ENCODE results near the gene FBXO10. TPM values are rescaled to one million over a fixed set of nuclear protein-coding genes. Genes with fewer than 3 reads are reported as not detected.

Gene FBXO10
- total and polyA plus RNA-seq, 10 of the 15 experiments (the other 5 are each of a cell fraction or from before 2014, with no cell fraction given): 1.6 to 17.2 (median 9.6) TPM

GRCh38 chr9:37592108-37592951, 16.1 kb upstream of the FBXO10 start, which contains the start of gene TOMM5 (continued):
- TF ChIP-seq PAX5 (IDR thresholded peaks at IDR 0.05; ENCODE audit: borderline replicate concordance, low read depth, low read length) (peak; percentile 92), CREM (IDR thresholded peaks at IDR 0.05; ENCODE audit: low read depth) (peak; percentile 52; the same call in 1 of the 2 replicates), ESRRA (IDR thresholded peaks at IDR 0.05; ENCODE audit: low read length) (no peak), CUX1 (IDR thresholded peaks at IDR 0.05; ENCODE audit: insufficient replicate concordance, low read depth, low read length) (peak; percentile 71), RFX5 (IDR thresholded peaks at IDR 0.05; ENCODE audit: low read depth, low read length) (no peak), SMAD5 (IDR thresholded peaks at IDR 0.05; ENCODE audit: low read depth) (peak; percentile 93; the same call in 1 of the 2 replicates), ZBTB11 (CRISPR knock-in tag; IDR thresholded peaks at IDR 0.05) (peak; percentile 64), NFIC (IDR thresholded peaks at IDR 0.05; ENCODE audit: low read depth, low read length) (no peak), PBX3 (IDR thresholded peaks at IDR 0.05; ENCODE audit: insufficient replicate concordance, low read depth, low read length) (peak; percentile 82), HSF1 (IDR thresholded peaks at IDR 0.05; ENCODE audit: low read depth, low read length) (no peak), ZNF622 (IDR thresholded peaks at IDR 0.05) (no peak), MEF2A (IDR thresholded peaks at IDR 0.05; ENCODE audit: insufficient read depth, low read depth, low read length) (no peak), CBX3 (IDR thresholded peaks at IDR 0.05; ENCODE audit: borderline replicate concordance, low read depth) (no peak), TARDBP (IDR thresholded peaks at IDR 0.05; ENCODE audit: borderline replicate concordance) (no peak; the same call in 1 of the 2 replicates), IRF4 (IDR thresholded peaks at IDR 0.05; ENCODE audit: low read depth, low read length) (no peak), NR2C2 (IDR thresholded peaks at IDR 0.05; ENCODE audit: borderline replicate concordance, control insufficient read depth, insufficient read length, low read depth) (no peak), ZZZ3 (IDR thresholded peaks at IDR 0.05; ENCODE audit: control insufficient read depth, insufficient read length, low read depth) (no peak), CEBPB (IDR thresholded peaks at IDR 0.05; ENCODE audit: borderline replicate concordance in 1 of 2, low read depth in 2 of 2, low read length in 2 of 2) (peak in 1 of 2 experiments; percentile 31; a peak in 1 of 4 replicates)
